Muscle of leg (tissue), 11 donors: ENCODE results near the gene ZNFX1. TPM values are rescaled to one million over a fixed set of nuclear protein-coding genes. Genes with fewer than 3 reads are reported as not detected.
A peak's percentile ranks its signal among the peaks of the same experiment; 100 is the strongest.

Experiments
- DNase-seq: peaks from one replicate; pipeline ENCODE4 v3.0.0; 2013
- H3K27ac ChIP-seq: one replicate; pipeline ENCODE4 v1.5.1; 2013; ENCODE audit warnings: mild to moderate bottlenecking, low read length, control low read depth
- H3K27me3 ChIP-seq: one replicate; pipeline ENCODE4 v1.6.1; 2013; ENCODE audit warnings: low read length; ENCODE audit not compliant: control insufficient read depth, insufficient read depth
- H3K36me3 ChIP-seq: one replicate; pipeline ENCODE4 v1.6.1; 2013; ENCODE audit warnings: low read length; ENCODE audit not compliant: control insufficient read depth, insufficient read depth
- H3K4me1 ChIP-seq: one replicate; pipeline ENCODE4 v1.6.1; 2013; ENCODE audit warnings: low read length; ENCODE audit not compliant: control insufficient read depth, insufficient read depth
- H3K4me3 ChIP-seq: one replicate; pipeline ENCODE4 v1.5.1; 2013; ENCODE audit warnings: low read length, control low read depth
- H3K9me3 ChIP-seq: replicated peaks from 2 replicates; pipeline ENCODE4 v1.6.1; 2013; ENCODE audit warnings: low read depth, low read length; ENCODE audit not compliant: control insufficient read depth
- WGBS: methylation state at CpG from one replicate; pipeline ENCODE4 v1.1.5; 2013; ENCODE audit warnings: missing lambda C conversion rate; ENCODE audit not compliant: insufficient coverage; 5-methylcytosine and 5-hydroxymethylcytosine counted together
- polyA plus RNA-seq, 8 donors: library from polyadenylated mRNA; unstranded; fragments of 120-200 nt; gene quantifications; one replicate each; pipeline versions ENCODE4 v1.2.1 to v1.2.3, GENCODE V29; 2013; ENCODE audit warnings: inconsistent platforms in 1 of 8, low replicate concordance in 1 of 8; ENCODE audit not compliant: insufficient read length in 8 of 8, insufficient read depth in 1 of 8
- total RNA-seq: library from RNA; stranded (reverse); fragments of 120-200 nt; gene quantifications from one replicate; pipeline ENCODE4 v1.2.4, GENCODE V29; 2013

The ZNFX1 gene
- total and polyA plus RNA-seq, 9 donors = 8.3 to 12.3 (median 10.2) TPM

GRCh38 chr20:49252556-49253350 lies 25.1 kb downstream of the ZNFX1 start:
- DNase-seq = no peak
- Histone ChIP-seq H3K4me1 (no peaks in the 10 kb centered on the region), H3K9me3 (no peaks in the 10 kb centered on the region), H3K27ac (no peak overlapping the region), H3K36me3 (peaks cover 90% of the 10 kb centered on the region), H3K27me3 (no peaks in the 10 kb centered on the region), H3K4me3 (no peak overlapping the region)
- WGBS = 100% methylated on average over 1 of the region's 6 CpGs

DNA sequence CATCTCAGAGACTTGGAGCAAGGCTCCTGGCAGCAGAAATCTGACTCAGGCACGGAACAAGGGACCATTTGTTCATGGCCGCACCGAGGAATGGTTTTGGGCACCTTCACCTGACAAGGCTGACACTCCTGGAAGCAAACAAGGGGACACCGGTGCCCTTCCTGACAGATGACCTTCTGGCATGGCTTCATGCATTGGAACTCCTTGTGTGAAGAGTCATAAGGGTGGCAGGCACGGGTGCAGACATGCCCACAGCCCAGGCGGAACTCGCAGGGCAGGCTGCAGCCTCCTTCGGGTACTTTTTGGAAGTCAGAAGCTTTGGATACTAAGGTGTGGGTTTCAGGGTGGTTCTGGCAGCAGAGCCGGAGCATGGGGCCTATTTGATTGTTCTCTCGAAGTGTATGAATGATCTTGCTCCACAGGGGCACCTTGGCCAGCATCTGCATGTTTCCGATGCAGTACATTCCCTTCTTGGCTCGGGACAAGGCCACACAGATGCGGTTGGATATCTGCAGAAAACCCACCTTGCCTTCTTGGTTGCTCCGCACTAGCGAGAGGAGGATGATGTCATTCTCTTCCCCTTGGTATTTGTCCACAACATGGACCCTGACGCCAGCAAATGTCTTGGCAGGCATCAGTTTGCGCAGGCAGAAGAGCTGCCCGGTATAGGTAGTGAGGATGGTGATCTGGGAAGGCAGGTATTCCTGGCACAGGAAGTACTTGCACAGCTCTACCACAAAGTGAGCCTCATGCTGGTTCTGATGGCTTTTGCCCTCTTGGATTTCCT lies 28.8 kb downstream of the ZNFX1 start:
- Histone ChIP-seq H3K4me1 (no peaks in the 10 kb centered on the region), H3K9me3 (no peaks in the 10 kb centered on the region), H3K27ac (no peak overlapping the region), H3K27me3 (no peaks in the 10 kb centered on the region), H3K4me3 (no peak overlapping the region), H3K36me3 (peaks cover 90% of the 10 kb centered on the region)
- WGBS = 90% methylated on average over 15 of the region's 18 CpGs
- no peak for DNase-seq

DNA sequence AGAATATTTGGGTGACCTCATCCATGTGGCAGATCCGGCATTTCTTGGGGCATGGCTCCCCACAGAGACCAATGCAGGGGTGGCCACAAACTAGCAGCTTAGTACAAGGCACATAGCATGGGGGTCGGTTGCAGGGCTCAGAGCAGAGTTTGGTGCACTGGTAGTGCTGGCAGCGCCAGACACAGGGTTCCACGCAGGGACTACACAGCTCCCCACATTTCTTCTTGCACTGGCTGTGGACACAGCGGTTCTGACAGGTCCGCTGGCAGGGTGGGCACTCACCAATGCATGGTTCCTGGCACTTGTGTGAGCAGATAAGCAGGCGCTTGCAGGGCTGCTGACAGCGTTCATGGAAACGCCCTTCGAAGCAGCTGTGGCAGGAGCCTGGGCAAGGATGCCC lies 29.6 kb downstream of the ZNFX1 start:
- Histone ChIP-seq H3K4me3 (no peak overlapping the region), H3K9me3 (no peaks in the 10 kb centered on the region), H3K4me1 (no peaks in the 10 kb centered on the region), H3K36me3 (peaks cover 90% of the 10 kb centered on the region), H3K27me3 (no peaks in the 10 kb centered on the region), H3K27ac (no peak overlapping the region)
- DNase-seq = no peak
- 99% methylated on average over 10 of the region's 10 CpGs for WGBS

- WGBS = 64% methylated on average over 5 of the region's 5 CpGs
- no peak overlapping the region for H3K4me3 ChIP-seq
- H3K9me3 ChIP-seq = no peaks in the 10 kb centered on the region
- H3K36me3 ChIP-seq = peaks cover 90% of the 10 kb centered on the region
- H3K27ac ChIP-seq = no peak overlapping the region
- DNase-seq = peak; percentile 51
- H3K4me1 ChIP-seq = no peaks in the 10 kb centered on the region
- no peaks in the 10 kb centered on the region for H3K27me3 ChIP-seq
Measured at GRCh38 chr20:49247792-49248191, 30.1 kb downstream of the ZNFX1 start.

DNA sequence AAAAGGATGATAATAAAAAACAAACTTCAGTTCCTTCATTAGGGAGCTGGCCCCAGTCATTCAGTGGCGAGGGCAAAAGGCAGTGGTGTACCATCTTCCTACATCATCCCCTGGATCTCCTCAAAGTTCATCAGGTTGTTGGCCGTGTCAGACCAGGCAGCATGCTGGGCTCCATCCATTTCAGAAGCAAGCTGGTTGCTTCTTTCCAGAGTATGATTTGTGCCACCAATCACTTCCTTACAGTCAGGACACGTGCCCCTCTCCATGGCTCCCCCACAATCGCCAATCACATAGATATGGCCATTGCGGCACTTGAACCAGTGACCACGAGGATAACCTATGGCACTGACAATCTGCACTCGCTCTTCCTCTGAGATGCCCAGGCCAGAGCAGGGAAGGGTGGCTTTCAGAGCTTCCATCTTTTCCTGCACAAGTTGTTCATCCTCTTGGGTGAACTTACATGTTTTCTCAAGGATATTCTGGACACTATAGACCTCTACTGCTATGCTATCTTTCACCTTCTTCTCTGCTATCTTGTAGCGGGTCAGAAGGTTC lies 30.6 kb downstream of the ZNFX1 start:
- Histone ChIP-seq H3K27ac (no peak overlapping the region), H3K9me3 (no peaks in the 10 kb centered on the region), H3K27me3 (no peaks in the 10 kb centered on the region), H3K4me3 (no peak overlapping the region), H3K36me3 (peaks cover 90% of the 10 kb centered on the region), H3K4me1 (no peaks in the 10 kb centered on the region)
- DNase-seq = no peak
- 88% methylated on average over 8 of the region's 8 CpGs for WGBS

GRCh38 chr20:49245921-49246740 lies 31.7 kb downstream of the ZNFX1 start:
- H3K36me3 ChIP-seq = peaks cover 90% of the 10 kb centered on the region
- WGBS = no CpG with 5 or more reads among the region's 3 CpGs

GRCh38 chr20:49237531-49237930 lies 40.3 kb downstream of the ZNFX1 start:
- 91% methylated on average over 1 of the region's 4 CpGs for WGBS
- Histone ChIP-seq H3K27me3 (no peaks in the 10 kb centered on the region), H3K4me1 (no peaks in the 10 kb centered on the region), H3K36me3 (peaks cover 79% of the 10 kb centered on the region), H3K4me3 (no peak overlapping the region), H3K9me3 (no peaks in the 10 kb centered on the region), H3K27ac (no peak overlapping the region)
- no peak for DNase-seq

More at GRCh38 chr20:49245921-49246740, 31.7 kb downstream of the ZNFX1 start:
- H3K4me1 ChIP-seq = no peaks in the 10 kb centered on the region
- H3K9me3 ChIP-seq = no peaks in the 10 kb centered on the region
- H3K4me3 ChIP-seq = no peak overlapping the region
- H3K27me3 ChIP-seq = no peaks in the 10 kb centered on the region
- H3K27ac ChIP-seq = no peak overlapping the region
- peak; percentile 47 for DNase-seq

- H3K4me1 ChIP-seq = peaks cover 9% of the 10 kb centered on the region
- no peak for DNase-seq
Measured at GRCh38 chr20:49236301-49236700, 41.6 kb downstream of the ZNFX1 start.

DNA sequence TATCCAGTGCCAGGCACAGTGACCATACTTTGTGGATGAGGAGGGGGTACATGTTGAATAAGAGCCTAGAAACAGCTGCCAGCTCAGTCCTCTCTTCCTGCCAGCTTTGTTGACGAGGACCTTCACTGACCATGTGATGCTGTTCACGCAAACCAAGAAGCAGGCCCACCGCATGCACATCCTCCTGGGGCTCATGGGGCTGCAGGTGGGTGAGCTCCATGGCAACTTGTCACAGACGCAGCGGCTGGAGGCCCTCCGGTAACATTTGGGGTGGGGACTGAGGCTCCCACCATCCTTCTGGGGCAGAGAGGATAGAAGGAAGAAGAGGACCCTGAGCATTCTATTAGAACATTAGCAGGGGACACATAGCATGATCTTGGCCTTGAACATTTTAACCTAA lies 43.0 kb downstream of the ZNFX1 start:
- 93% methylated on average over 3 of the region's 6 CpGs for WGBS
- peaks cover 87% of the 10 kb centered on the region for H3K36me3 ChIP-seq

More at GRCh38 chr20:49236301-49236700, 41.6 kb downstream of the ZNFX1 start:
- 93% methylated on average over 5 of the region's 9 CpGs for WGBS
- Histone ChIP-seq H3K36me3 (peaks cover 77% of the 10 kb centered on the region), H3K27me3 (no peaks in the 10 kb centered on the region), H3K4me3 (no peak overlapping the region), H3K27ac (no peak overlapping the region), H3K9me3 (no peaks in the 10 kb centered on the region)

More for the DNA sequence above, 43.0 kb downstream of the ZNFX1 start:
- no peaks in the 10 kb centered on the region for H3K27me3 ChIP-seq
- no peak overlapping the region for H3K4me3 ChIP-seq
- H3K4me1 ChIP-seq = peaks cover 23% of the 10 kb centered on the region
- H3K27ac ChIP-seq = no peak overlapping the region
- no peaks in the 10 kb centered on the region for H3K9me3 ChIP-seq
- DNase-seq = no peak
